MCF 10A (cell line): ENCODE results near the gene CDK3. TPM values are rescaled to one million over a fixed set of nuclear protein-coding genes. Genes with fewer than 3 reads are reported as not detected.

Experiments
- BruUV-seq: library from RNA; stranded (reverse); fragments of 400-500 nt; replicated peaks from 2 replicates; lab custom pipeline; 2021; lab: Mats Ljungman, UMichigan
- CTCF ChIA-PET: fragments of 300-600 bp; sonication (Branson Sonifier 250); formaldehyde crosslinking; extraction: SDS; loops from one replicate; lab custom pipeline; 2021; ENCODE audit warnings: antibody characterized with exemption, inconsistent platforms; lab: Yijun Ruan, JAX
- POLR2A ChIA-PET: fragments of 300-600, 350-650 bp; sonication (Branson Sonifier 250); formaldehyde crosslinking; extraction: SDS; loops from one replicate; lab custom pipeline; 2020; ENCODE audit warnings: antibody characterized with exemption, inconsistent platforms; lab: Yijun Ruan, JAX
- DNase-seq: peaks from one replicate; pipeline ENCODE4 v3.0.0-alpha.2; 2018; ENCODE audit not compliant: unreplicated experiment
- H3K27ac Mint-ChIP-seq: one replicate; pipeline ENCODE4 v1.8.0; 2022; ENCODE audit warnings: mild to moderate bottlenecking, low read depth, mixed read lengths; ENCODE audit not compliant: unreplicated experiment
- H3K27me3 Mint-ChIP-seq: one replicate; pipeline ENCODE4 v1.8.0; 2022; ENCODE audit warnings: mixed read lengths; ENCODE audit not compliant: insufficient read depth, unreplicated experiment
- H3K36me3 Mint-ChIP-seq: one replicate; pipeline ENCODE4 v1.8.0; 2022; ENCODE audit warnings: mild to moderate bottlenecking, moderate library complexity, mixed read lengths; ENCODE audit not compliant: insufficient read depth, unreplicated experiment
- H3K4me1 Mint-ChIP-seq: one replicate; pipeline ENCODE4 v1.8.0; 2022; ENCODE audit warnings: mixed read lengths; ENCODE audit not compliant: insufficient read depth, unreplicated experiment
- H3K4me3 Mint-ChIP-seq: one replicate; pipeline ENCODE4 v1.8.0; 2022; ENCODE audit warnings: mild to moderate bottlenecking, moderate library complexity, mixed read lengths; ENCODE audit not compliant: unreplicated experiment
- H3K9me3 Mint-ChIP-seq: one replicate; pipeline ENCODE4 v1.8.0; 2022; ENCODE audit warnings: mixed read lengths; ENCODE audit not compliant: unreplicated experiment
- intact Hi-C: fragments of 100-400 bp; cut with micrococcal nuclease; formaldehyde crosslinking; loops from 2 replicates; pipeline ENCODE4 v1.14.1; 2022
- total RNA-seq: library from RNA; stranded (reverse); gene quantifications from 2 replicates; pipeline ENCODE4 v1.2.3, GENCODE V29; 2022
- TF ChIP-seq, protein P1 (sequence below): fragments of 200-600 bp; IDR thresholded peaks from one replicate; pipeline ENCODE4 v1.8.0; 2022; ENCODE audit warnings: antibody characterized with exemption, mild to moderate bottlenecking; ENCODE audit not compliant: unreplicated experiment

Gene CDK3
- total RNA-seq, 1 experiment from 2014 or later: 5.3 TPM

DNA sequence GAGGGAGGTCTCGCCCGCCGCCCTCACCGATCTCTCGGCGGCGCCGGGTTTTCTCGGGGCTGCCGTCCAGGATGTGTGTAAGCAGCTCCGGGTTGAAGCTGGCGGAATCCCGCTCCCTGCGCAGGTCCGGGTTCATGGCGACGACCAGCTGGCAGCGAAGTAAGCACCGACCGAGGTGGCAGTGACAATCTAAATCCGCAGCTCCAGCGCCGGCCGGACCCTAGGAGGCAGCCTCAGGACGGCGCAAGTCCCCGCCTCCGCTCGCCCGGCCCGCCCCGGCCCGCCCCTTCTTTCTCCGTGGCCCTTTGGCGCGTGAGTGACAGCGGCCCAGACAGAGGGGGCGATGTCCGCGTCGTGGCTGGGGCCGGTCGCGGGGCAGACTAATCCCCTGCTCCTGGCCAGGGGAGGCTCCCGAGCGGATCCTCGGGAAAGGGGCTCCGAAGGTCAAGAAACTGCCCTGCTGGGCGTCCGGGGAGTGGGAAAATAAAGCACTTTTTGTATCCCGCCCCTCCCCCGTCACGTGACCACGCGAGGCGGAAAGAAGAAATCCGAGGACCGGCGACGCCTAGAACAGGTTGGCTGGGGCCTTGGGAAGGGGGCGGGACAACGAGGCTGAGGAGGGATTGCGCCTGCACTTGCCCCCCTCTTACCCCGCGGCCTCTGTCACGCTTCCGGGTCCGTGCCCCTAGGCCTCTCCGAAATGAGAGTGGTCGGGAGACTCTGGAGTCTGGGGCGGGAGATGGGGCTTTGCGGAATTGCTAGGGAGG is 21.5 kb upstream of the CDK3 start, which contains the start of the genes ACOX1 and TEN1:
Gene ACOX1 (minus strand): TSS at position 229 of the 767 bp plus-strand sequence. CDS start 93 bp downstream, at position 136.
Gene TEN1 (plus strand): TSS at position 303 of the 767 bp plus-strand sequence. CDS start 6,953 bp downstream, outside the sequence.
- Mint-ChIP-seq H3K36me3 (peaks cover 17% of the 10 kb centered on the region), H3K9me3 (no peaks in the 10 kb centered on the region), H3K4me1 (peaks cover 19% of the 10 kb centered on the region), H3K27me3 (no peaks in the 10 kb centered on the region), H3K27ac (peak within 1 kb of the TSS; percentile 100), H3K4me3 (peak within 1 kb of the TSS; percentile 100)
- peak; percentile 98 for DNase-seq
- intact Hi-C loops: loop anchor here (5.0 kb wide), 2 partner anchors 37 to 573 kb away; partner anchors contain the start of gene FBF1
- ChIA-PET CTCF (interaction anchor here (0.6 to 1.3 kb wide), 6 partner anchors 13 to 305 kb away, joined by 3 to 6 read pairs (median 4); no protein-coding TSS in a partner anchor), POLR2A (interaction anchor here (0.6 to 1.9 kb wide), 14 partner anchors 10 to 701 kb away, joined by 3 to 9 read pairs (median 3); partner anchors contain the start of genes FBF1, MRPL38, TRIM47 and WBP2)
- BruUV-seq: no TSS peak
- TF ChIP-seq, protein P1, sequence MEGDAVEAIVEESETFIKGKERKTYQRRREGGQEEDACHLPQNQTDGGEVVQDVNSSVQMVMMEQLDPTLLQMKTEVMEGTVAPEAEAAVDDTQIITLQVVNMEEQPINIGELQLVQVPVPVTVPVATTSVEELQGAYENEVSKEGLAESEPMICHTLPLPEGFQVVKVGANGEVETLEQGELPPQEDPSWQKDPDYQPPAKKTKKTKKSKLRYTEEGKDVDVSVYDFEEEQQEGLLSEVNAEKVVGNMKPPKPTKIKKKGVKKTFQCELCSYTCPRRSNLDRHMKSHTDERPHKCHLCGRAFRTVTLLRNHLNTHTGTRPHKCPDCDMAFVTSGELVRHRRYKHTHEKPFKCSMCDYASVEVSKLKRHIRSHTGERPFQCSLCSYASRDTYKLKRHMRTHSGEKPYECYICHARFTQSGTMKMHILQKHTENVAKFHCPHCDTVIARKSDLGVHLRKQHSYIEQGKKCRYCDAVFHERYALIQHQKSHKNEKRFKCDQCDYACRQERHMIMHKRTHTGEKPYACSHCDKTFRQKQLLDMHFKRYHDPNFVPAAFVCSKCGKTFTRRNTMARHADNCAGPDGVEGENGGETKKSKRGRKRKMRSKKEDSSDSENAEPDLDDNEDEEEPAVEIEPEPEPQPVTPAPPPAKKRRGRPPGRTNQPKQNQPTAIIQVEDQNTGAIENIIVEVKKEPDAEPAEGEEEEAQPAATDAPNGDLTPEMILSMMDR: no peak

DNA sequence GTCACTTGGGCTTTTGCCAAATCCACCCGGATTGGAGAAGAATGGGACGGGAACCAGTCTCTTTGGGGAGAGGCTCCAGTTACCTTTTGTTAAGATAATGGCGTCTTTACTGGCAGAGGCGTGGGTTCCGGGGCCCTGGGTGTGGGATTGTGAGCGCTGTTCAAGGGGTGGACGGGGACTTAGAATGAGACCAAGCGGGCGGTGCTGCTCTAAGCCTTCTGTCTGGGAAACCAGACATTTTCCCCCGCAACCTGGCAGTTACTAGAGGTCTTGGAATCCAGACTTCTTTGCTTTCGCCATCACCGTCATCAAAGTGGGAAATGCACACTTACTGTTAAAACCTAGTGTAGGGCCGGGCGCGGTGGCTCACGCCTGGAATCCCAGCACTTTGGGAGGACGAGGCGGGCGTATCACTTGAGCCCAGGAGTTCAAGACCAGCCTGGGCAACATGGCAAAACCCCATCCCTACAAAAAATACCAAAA is 20.9 kb upstream of the CDK3 start:
- no peak for DNase-seq
- ChIA-PET CTCF (interaction anchor here (0.9 to 1.4 kb wide), 3 partner anchors 26 to 116 kb away, joined by 3 to 6 read pairs (median 3); no protein-coding TSS in a partner anchor), POLR2A (interaction anchor here (0.6 to 2.0 kb wide), 11 partner anchors 11 to 200 kb away, joined by 3 to 6 read pairs (median 4); partner anchors contain the start of genes MRPL38 and WBP2)
- peak overlapping the region; percentile 100 for H3K27ac Mint-ChIP-seq
- H3K36me3 Mint-ChIP-seq: peaks cover 15% of the 10 kb centered on the region
- H3K4me3 Mint-ChIP-seq: peak overlapping the region; percentile 100
- TSS peak; percentile 93 for BruUV-seq
- H3K4me1 Mint-ChIP-seq: peaks cover 19% of the 10 kb centered on the region
- TF ChIP-seq, protein P1: no peak
- no peaks in the 10 kb centered on the region for H3K9me3 Mint-ChIP-seq
- intact Hi-C loops: loop anchor here (5.0 kb wide), 2 partner anchors 37 to 573 kb away; partner anchors contain the start of gene FBF1
- no peaks in the 10 kb centered on the region for H3K27me3 Mint-ChIP-seq

DNA sequence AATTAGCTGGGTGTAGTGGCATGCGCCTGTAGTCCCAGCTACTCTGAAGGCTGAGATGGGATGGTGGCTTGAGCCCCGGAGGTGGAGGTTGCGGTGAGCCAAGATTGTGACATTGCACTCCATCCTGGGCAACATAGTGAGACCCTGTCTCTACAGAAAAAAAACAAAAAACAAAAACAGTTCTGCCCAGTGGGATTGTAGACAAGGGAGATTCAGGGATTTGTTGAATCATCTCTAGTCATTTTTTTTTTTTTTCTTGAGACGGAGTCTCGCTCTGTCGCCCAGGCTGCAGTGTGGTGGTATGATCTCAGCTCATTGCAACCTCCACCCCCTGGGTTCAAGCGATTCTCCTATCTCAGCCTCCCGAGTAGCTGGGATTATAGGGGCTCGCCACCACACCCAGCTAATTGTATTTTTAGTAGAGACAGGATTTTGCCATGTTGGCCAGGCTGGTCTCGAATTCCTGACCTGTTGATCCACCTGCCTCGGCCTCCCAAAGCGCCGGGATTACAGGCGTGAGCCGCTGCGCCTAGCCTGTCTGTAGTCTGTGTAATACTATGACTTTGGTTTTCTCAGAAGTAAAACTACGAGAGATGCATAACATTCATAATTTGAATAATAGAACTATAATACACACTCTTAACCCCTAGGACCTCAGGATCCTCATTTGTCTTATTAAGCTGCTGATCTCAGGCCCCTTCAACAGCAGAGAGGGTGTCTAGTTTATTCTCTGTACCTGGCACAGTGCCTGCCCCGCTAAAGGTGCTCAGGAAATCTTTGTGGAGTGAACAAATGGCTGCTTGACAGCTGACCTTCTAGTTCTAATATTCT is 20.3 kb upstream of the CDK3 start:
- intact Hi-C loops: no loop called here
- no TSS peak for BruUV-seq
- Mint-ChIP-seq H3K27ac (peak overlapping the region; percentile 100), H3K4me1 (peaks cover 19% of the 10 kb centered on the region), H3K4me3 (peak overlapping the region; percentile 100), H3K36me3 (peaks cover 15% of the 10 kb centered on the region), H3K9me3 (no peaks in the 10 kb centered on the region), H3K27me3 (no peaks in the 10 kb centered on the region)
- no peak for DNase-seq
- TF ChIP-seq, protein P1: no peak
- ChIA-PET POLR2A (interaction anchor here (0.6 to 2.0 kb wide), 14 partner anchors 10 to 521 kb away, joined by 3 to 6 read pairs (median 3); partner anchors contain the start of genes MRPL38, TRIM65 and WBP2), CTCF (interaction anchor here (0.6 to 1.4 kb wide), 5 partner anchors 25 to 313 kb away, joined by 3 to 6 read pairs (median 3); partner anchors contain the start of genes RECQL5 and SAP30BP)
